SK-N-SH (cell line): ENCODE measurements around the gene NRCAM. TPM values are rescaled to one million over a fixed set of nuclear protein-coding genes. Genes with fewer than 3 reads are reported as not detected.

ENCODE experiments used
- CTCF ChIA-PET: fragments of 300-600, 350-600 bp; formaldehyde crosslinking; extraction: SDS; loops from one replicate; lab custom pipeline; 2021; lab: Yijun Ruan, JAX
- POLR2A ChIA-PET: fragments of 350-600 bp; sonication (Branson Sonifier 250); formaldehyde crosslinking; extraction: SDS; loops from one replicate; lab custom pipeline; 2020; ENCODE audit warnings: antibody characterized with exemption, inconsistent platforms; lab: Yijun Ruan, JAX
- DNase-seq: peaks from one replicate; pipeline ENCODE4 v3.0.0; 2012
- H2AFZ ChIP-seq: fragments of 200-600 bp; sonication (generic); 2 replicates; pipeline ENCODE4 v1.8.1; 2016; ENCODE audit warnings: antibody characterized with exemption, mild to moderate bottlenecking, low read depth
- H3F3A ChIP-seq: fragments of 200-600 bp; sonication (generic); replicated peaks from 2 replicates; pipeline ENCODE3; 2016; ENCODE audit warnings: antibody characterized with exemption, mild to moderate bottlenecking; ENCODE audit not compliant: insufficient read depth
- H3K27ac ChIP-seq, 2 experiments: fragments of 200-500 bp in 1 of 2; fragments of 200-600 bp in 1 of 2; sonication (Bioruptor generic) in 1 of 2; sonication (generic), shearing (Covaris generic) in 1 of 2; 2 replicates each; pipeline versions ENCODE4 v1.5.1 to v1.6.1; 2014 to 2016; ENCODE audit warnings: low read depth in 2 of 2, inconsistent platforms in 1 of 2, low read length in 1 of 2, mild to moderate bottlenecking in 1 of 2, mixed read lengths in 1 of 2
- H3K27me3 ChIP-seq: fragments of 200-600 bp; sonication (generic), shearing (Covaris generic); 2 replicates; pipeline ENCODE4 v1.6.1; 2016; ENCODE audit warnings: mixed run types; ENCODE audit not compliant: insufficient read depth
- H3K36me3 ChIP-seq, 2 experiments: fragments of 200-500 bp in 1 of 2; fragments of 200-600 bp in 1 of 2; sonication (Bioruptor generic) in 1 of 2; sonication (generic) in 1 of 2; replicated peaks in 1 of 2; 2 replicates each; pipeline versions ENCODE3 to v1.5.1; 2014 to 2016; ENCODE audit warnings: low read length in 1 of 2, mild to moderate bottlenecking in 1 of 2; ENCODE audit not compliant: insufficient read depth in 2 of 2, control insufficient read depth in 1 of 2
- H3K4me1 ChIP-seq, 2 experiments: fragments of 200-500 bp in 1 of 2; fragments of 200-600 bp in 1 of 2; sonication (Bioruptor generic) in 1 of 2; sonication (generic), shearing (Covaris generic) in 1 of 2; 2 replicates each; pipeline versions ENCODE4 v1.5.1 to v1.6.1; 2014 to 2016; ENCODE audit warnings: low read depth in 1 of 2, low read length in 1 of 2, mixed run types in 1 of 2; ENCODE audit not compliant: insufficient read depth in 2 of 2, control insufficient read depth in 1 of 2
- H3K4me2 ChIP-seq: fragments of 200-600 bp; sonication (generic), shearing (Covaris generic); 2 replicates; pipeline ENCODE4 v1.6.1; 2017; ENCODE audit warnings: mixed run types
- H3K4me3 ChIP-seq, 2 experiments: fragments of 200-500 bp in 1 of 2; fragments of 200-600 bp in 1 of 2; sonication (Bioruptor generic) in 1 of 2; sonication (generic), shearing (Covaris generic) in 1 of 2; 2 replicates each; pipeline versions ENCODE4 v1.5.1 to v1.8.1; 2014 to 2016; ENCODE audit warnings: low read depth in 2 of 2, inconsistent platforms in 1 of 2, low read length in 1 of 2, mild to moderate bottlenecking in 1 of 2, mixed read lengths in 1 of 2, moderate library complexity in 1 of 2
- H3K79me2 ChIP-seq: fragments of 200-600 bp; sonication (generic); 2 replicates; pipeline ENCODE4 v1.8.1; 2017; ENCODE audit warnings: mild to moderate bottlenecking; ENCODE audit not compliant: insufficient read depth
- H3K9ac ChIP-seq: fragments of 200-600 bp; sonication (generic); 2 replicates; pipeline ENCODE4 v1.6.1; 2017; ENCODE audit warnings: mixed run types
- H3K9me2 ChIP-seq: fragments of 200-600 bp; sonication (generic); 2 replicates; pipeline ENCODE4 v1.6.1; 2017; ENCODE audit warnings: mixed run types
- H3K9me3 ChIP-seq: fragments of 200-600 bp; sonication (generic); 2 replicates; pipeline ENCODE4 v1.6.1; 2017; ENCODE audit warnings: mixed run types, mild to moderate bottlenecking, moderate library complexity
- H4K20me1 ChIP-seq: fragments of 200-600 bp; sonication (generic); 2 replicates; pipeline ENCODE4 v1.6.1; 2017; ENCODE audit warnings: mild to moderate bottlenecking, mixed run types; ENCODE audit not compliant: insufficient read depth
- CHD2 ChIP-seq: fragments of 150-350 bp; IDR thresholded peaks from 2 replicates; pipeline ENCODE4 v1.6.1; 2018; ENCODE audit warnings: low read length; ENCODE audit not compliant: partially characterized antibody
- CTCF ChIP-seq: fragments of 200-600 bp; sonication (generic); IDR thresholded peaks from 2 replicates; pipeline ENCODE4 v1.6.1; 2017; ENCODE audit warnings: antibody characterized with exemption, mild to moderate bottlenecking, moderate library complexity
- EP300 ChIP-seq, 2 experiments: IDR thresholded peaks; 2 replicates each; pipeline versions ENCODE4 v1.4.0 to v1.6.1; 2012; ENCODE audit warnings: borderline replicate concordance in 1 of 2, low read depth in 1 of 2, low read length in 1 of 2
- FOSL2 ChIP-seq: IDR thresholded peaks from 2 replicates; pipeline ENCODE4 v1.4.0; 2012; ENCODE audit warnings: low read depth, mild to moderate bottlenecking, moderate library complexity, borderline replicate concordance
- FOXJ3 ChIP-seq: sonication (generic); formaldehyde crosslinking; IDR thresholded peaks from 2 replicates; pipeline ENCODE4 v1.5.1; 2020; ENCODE audit warnings: mild to moderate bottlenecking, missing genetic modification reagents
- JUND ChIP-seq: IDR thresholded peaks from 2 replicates; pipeline ENCODE4 v1.4.0; 2012
- NFIC ChIP-seq: IDR thresholded peaks from 2 replicates; pipeline ENCODE4 v1.4.0; 2012; ENCODE audit warnings: borderline replicate concordance
- RAD21 ChIP-seq: IDR thresholded peaks from 2 replicates; pipeline ENCODE4 v1.6.1; 2012; ENCODE audit warnings: mild to moderate bottlenecking, low read length
- SMC3 ChIP-seq: IDR thresholded peaks from 2 replicates; pipeline ENCODE4 v1.6.1; 2012; ENCODE audit warnings: low read depth, low read length, improper control_type of control experiment
- TEAD4 ChIP-seq: IDR thresholded peaks from 2 replicates; pipeline ENCODE4 v1.4.0; 2012; ENCODE audit warnings: mild to moderate bottlenecking, borderline replicate concordance; ENCODE audit not compliant: insufficient read depth
- YY1 ChIP-seq: IDR thresholded peaks from 2 replicates; pipeline ENCODE4 v1.4.0; 2012; ENCODE audit warnings: low read depth, mild to moderate bottlenecking
- WGBS: methylation state at CpG from one replicate; pipeline ENCODE4 v1.1.6; 2017; ENCODE audit warnings: low lambda C conversion rate; 5-methylcytosine and 5-hydroxymethylcytosine counted together
- polyA plus RNA-seq, 3 experiments: library from polyadenylated mRNA; depleted of rRNA; stranded (reverse); fragments of >200 nt; gene quantifications; 2 replicates each; pipeline ENCODE4 v1.2.3, GENCODE V29; 2012
- TF ChIP-seq, protein P1 (sequence below): fragments of 150-350 bp; IDR thresholded peaks from 2 replicates; pipeline ENCODE4 v1.6.1; 2017; ENCODE audit warnings: antibody characterized with exemption, low read length, low read depth, borderline replicate concordance
- TF ChIP-seq, protein P2 (sequence below): IDR thresholded peaks from 2 replicates; pipeline ENCODE4; 2012

Gene NRCAM
- polyA plus RNA-seq, 1 of the 3 experiments (the other 2 are of a cell fraction), result 1.1 TPM

GRCh38 chr7:108181073-108181985 lies 274.9 kb downstream of the NRCAM start:
- Histone ChIP-seq H3K79me2 (no peaks in the 10 kb centered on the region), H3F3A (no peaks in the 10 kb centered on the region), H3K27ac (peak overlapping the region in 1 of 2 experiments; percentile 60; a peak in 1 of 4 replicates), H2AFZ (no peak overlapping the region), H3K27me3 (no peaks in the 10 kb centered on the region), H3K4me2 (no peak overlapping the region), H3K9ac (no peak overlapping the region), H4K20me1 (no peaks in the 10 kb centered on the region), H3K4me1 (peaks cover 0 to 9% of the 10 kb centered on the region in 2 experiments; a peak in 2 of 4 replicates), H3K36me3 (peaks cover 0 to 36% of the 10 kb centered on the region in 2 experiments), H3K9me3 (no peaks in the 10 kb centered on the region), H3K9me2 (no peaks in the 10 kb centered on the region), H3K4me3 (no peak overlapping the region)
- TF ChIP-seq RAD21 (peak; percentile 96), CHD2 (no peak), FOXJ3 (CRISPR knock-in tag) (no peak), CTCF (peak; percentile 96), SMC3 (peak; percentile 73), EP300 (IDR thresholded peaks at IDR 0.05; ENCODE audit: borderline replicate concordance in 1 of 2, low read depth in 1 of 2, low read length in 1 of 2) (0 out of 4 replicates have a peak, but pooled peaks of 1 of the 2 experiments have one; percentile 13)
- ChIA-PET CTCF (interaction anchor here (0.6 to 4.3 kb wide), 33 partner anchors 8 to 322 kb away, joined by 3 to 49 read pairs (median 4); no protein-coding TSS in a partner anchor), POLR2A (interaction anchor here (0.6 kb wide), 1 partner anchor 227 kb away, joined by 4 read pairs; no protein-coding TSS in a partner anchor)
- 63% methylated on average over 8 of the region's 8 CpGs for WGBS
- DNase-seq, result peak; percentile 57

DNA sequence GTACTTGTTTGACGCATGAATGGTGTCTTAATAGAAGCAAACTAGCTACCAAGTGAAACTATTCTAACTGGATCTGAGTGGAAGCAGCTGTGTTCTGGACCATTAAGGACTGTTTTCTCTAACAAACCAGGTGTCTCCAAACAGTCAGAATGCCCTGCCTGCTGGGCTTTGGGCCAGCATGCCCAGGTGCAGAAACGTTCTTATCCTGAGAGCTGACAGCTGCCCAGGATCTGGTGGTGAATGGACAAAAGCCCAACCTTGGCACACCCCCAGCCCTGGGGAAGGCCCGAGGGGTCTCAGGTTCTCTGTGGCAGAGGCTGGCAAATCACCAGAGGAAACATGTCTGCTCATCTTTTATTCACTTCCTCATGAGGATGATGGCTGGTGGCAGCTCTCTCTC lies 277.8 kb downstream of the NRCAM start:
- CTCF ChIA-PET, result interaction anchor here (0.9 to 4.3 kb wide), 11 partner anchors 8 to 319 kb away, joined by 3 to 49 read pairs (median 5); partner anchors contain the start of gene NRCAM

More for the DNA sequence above, 277.8 kb downstream of the NRCAM start:
- no peak overlapping the region for H3K4me2 ChIP-seq
- no peaks in the 10 kb centered on the region for H3K9me3 ChIP-seq
- no peaks in the 10 kb centered on the region for H3F3A ChIP-seq
- H3K4me1 ChIP-seq, result peaks cover 0 to 5% of the 10 kb centered on the region in 2 experiments; a peak in 2 of 4 replicates
- no peak for TF ChIP-seq TEAD4
- TF ChIP-seq SMC3, result no peak
- TF ChIP-seq, protein P1, sequence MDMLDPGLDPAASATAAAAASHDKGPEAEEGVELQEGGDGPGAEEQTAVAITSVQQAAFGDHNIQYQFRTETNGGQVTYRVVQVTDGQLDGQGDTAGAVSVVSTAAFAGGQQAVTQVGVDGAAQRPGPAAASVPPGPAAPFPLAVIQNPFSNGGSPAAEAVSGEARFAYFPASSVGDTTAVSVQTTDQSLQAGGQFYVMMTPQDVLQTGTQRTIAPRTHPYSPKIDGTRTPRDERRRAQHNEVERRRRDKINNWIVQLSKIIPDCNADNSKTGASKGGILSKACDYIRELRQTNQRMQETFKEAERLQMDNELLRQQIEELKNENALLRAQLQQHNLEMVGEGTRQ, result no peak
- TF ChIP-seq NFIC, result no peak
- TF ChIP-seq JUND, result no peak
- TF ChIP-seq, protein P2, sequence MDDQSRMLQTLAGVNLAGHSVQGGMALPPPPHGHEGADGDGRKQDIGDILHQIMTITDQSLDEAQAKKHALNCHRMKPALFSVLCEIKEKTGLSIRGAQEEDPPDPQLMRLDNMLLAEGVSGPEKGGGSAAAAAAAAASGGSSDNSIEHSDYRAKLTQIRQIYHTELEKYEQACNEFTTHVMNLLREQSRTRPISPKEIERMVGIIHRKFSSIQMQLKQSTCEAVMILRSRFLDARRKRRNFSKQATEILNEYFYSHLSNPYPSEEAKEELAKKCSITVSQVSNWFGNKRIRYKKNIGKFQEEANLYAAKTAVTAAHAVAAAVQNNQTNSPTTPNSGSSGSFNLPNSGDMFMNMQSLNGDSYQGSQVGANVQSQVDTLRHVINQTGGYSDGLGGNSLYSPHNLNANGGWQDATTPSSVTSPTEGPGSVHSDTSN, result no peak
- no peak for TF ChIP-seq CHD2
- TF ChIP-seq YY1, result no peak
- TF ChIP-seq FOSL2, result no peak
- TF ChIP-seq, all 33 proteins: peak for 0
- Histone ChIP-seq H3K9ac (no peak overlapping the region), H2AFZ (0 out of 2 replicates have a peak overlapping the region, but pooled peaks have one; percentile 26), H4K20me1 (no peaks in the 10 kb centered on the region), H3K36me3 (peaks cover 0 to 45% of the 10 kb centered on the region in 2 experiments), H3K4me3 (no peak overlapping the region), H3K27me3 (no peaks in the 10 kb centered on the region; the same call in 1 of the 2 replicates), H3K27ac (peak overlapping the region in 1 of 2 experiments; percentile 45; a peak in 2 of 4 replicates), H3K79me2 (no peaks in the 10 kb centered on the region), H3K9me2 (no peaks in the 10 kb centered on the region)
- no peak for DNase-seq
- WGBS, result 52% methylated on average over 3 of the region's 3 CpGs
- POLR2A ChIA-PET, result interaction anchor here (0.6 kb wide), 1 partner anchor 278 kb away, joined by 3 read pairs; the partner anchor contains the start of gene NRCAM
